Uterus (tissue), 4 donors: ENCODE measurements around the gene BEND4. TPM values are rescaled to one million over a fixed set of nuclear protein-coding genes. Genes with fewer than 3 reads are reported as not detected.

ENCODE experiments used
- DNase-seq, 2 donors: peaks; one replicate each; pipeline ENCODE4 v3.0.0-alpha.2; 2019 to 2020
- H3K27ac ChIP-seq, 2 donors: fragments of 200-600 bp; sonication (generic); 1 replicate in 1 of 2; 2 replicates in 1 of 2; pipeline ENCODE4 v1.5.1; 2016 to 2018
- H3K27me3 ChIP-seq, 2 donors: fragments of 200-600 bp; sonication (generic); one replicate each; pipeline ENCODE4 v1.5.1; 2018 to 2019; ENCODE audit warnings: control low read depth in 1 of 2
- H3K36me3 ChIP-seq, 2 donors: fragments of 200-600 bp; sonication (generic); one replicate each; pipeline ENCODE4 v1.5.1; 2019; ENCODE audit warnings: control low read depth in 1 of 2
- H3K4me1 ChIP-seq, 2 donors: fragments of 200-600 bp; sonication (generic); one replicate each; pipeline ENCODE4 v1.5.1; 2018 to 2019; ENCODE audit warnings: control low read depth in 1 of 2
- H3K4me3 ChIP-seq, 2 donors: fragments of 200-600 bp; sonication (generic); 1 replicate in 1 of 2; 2 replicates in 1 of 2; pipeline ENCODE4 v1.5.1; 2018 to 2019; ENCODE audit warnings: mild to moderate bottlenecking in 1 of 2
- H3K9me3 ChIP-seq, 2 donors: fragments of 200-600 bp; sonication (generic); one replicate each; pipeline ENCODE4 v1.5.1; 2019; ENCODE audit warnings: control low read depth in 1 of 2
- POLR2A ChIP-seq, 2 donors: fragments of 450-650 bp; IDR thresholded peaks; one replicate each; pipeline ENCODE4 v1.6.1; 2016; ENCODE audit warnings: antibody characterized with exemption in 2 of 2, mild to moderate bottlenecking in 1 of 2, moderate library complexity in 1 of 2
- intact Hi-C: fragments of 100-400 bp; cut with DNase I; formaldehyde crosslinking; loops from one replicate; pipeline ENCODE4 v1.15.1; 2023; ENCODE audit warnings: low total_unique reads
- total RNA-seq, 4 donors: library from RNA; depleted of rRNA in 3 of 4; stranded (reverse); fragments of >200 nt in 3 of 4; gene quantifications; one replicate each; pipeline versions ENCODE4 v1.1.0 to v1.2.4, GENCODE V29; 2014 to 2023
- TF ChIP-seq, protein P1 (sequence below), 4 experiments: fragments of 200-600 bp in 2 of 4; fragments of 450-650 bp in 2 of 4; sonication (generic) in 2 of 4; IDR thresholded peaks; one replicate each; pipeline ENCODE4 v1.5.1; 2016 to 2019; ENCODE audit warnings: antibody characterized with exemption in 4 of 4, mild to moderate bottlenecking in 2 of 4, moderate library complexity in 1 of 4
- donor health status: DM: yes; HTN: yes; CAD: no.

BEND4 gene
- total RNA-seq, 4 donors from 2014 or later, result 0.14 to 13.8 (median 0.65) TPM

DNA sequence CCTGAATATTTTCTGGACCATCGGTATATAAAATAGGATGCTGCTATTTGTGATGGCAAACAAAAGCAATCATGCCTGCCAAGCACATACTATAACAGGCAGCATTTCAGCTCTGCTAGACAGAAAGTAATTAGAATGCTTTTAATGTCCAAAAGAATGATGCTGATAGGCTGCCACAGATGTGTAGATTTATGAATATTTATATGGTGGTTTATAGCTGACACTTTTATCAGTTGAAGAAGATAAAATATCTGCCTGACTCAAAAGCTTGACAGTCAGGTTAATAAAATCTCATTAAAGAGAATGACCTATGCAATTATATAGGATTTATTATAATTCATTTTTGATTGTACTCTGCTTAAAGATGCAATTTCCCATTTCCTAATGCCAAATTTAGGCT, 4.0 kb downstream of the BEND4 start:
- Histone ChIP-seq H3K4me3 (no peak overlapping the region), H3K27me3 (peaks cover 0 to 22% of the 10 kb centered on the region in 2 donors)
- intact Hi-C loops, result no loop called here

DNA sequence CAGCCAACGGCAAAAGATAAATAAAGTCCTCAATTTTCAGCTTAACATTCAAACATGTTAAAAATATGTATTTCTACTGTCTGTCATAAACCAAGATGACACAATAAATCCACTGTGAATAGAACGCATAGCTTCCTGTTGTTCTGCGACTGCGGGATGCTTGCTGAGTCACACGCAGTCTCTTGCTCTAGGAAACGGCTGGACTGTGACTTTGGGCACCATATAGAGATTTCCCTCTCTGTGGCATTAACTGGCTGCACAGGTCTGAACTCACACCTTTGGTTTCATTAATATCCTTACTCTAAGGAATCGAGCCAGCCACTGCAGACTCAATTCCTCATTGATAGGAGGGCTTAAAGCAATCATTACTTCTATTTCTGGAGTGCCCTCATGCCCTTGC, 8.4 kb downstream of the BEND4 start:
- Histone ChIP-seq H3K4me1 (no peaks in the 10 kb centered on the region), H3K36me3 (no peaks in the 10 kb centered on the region), H3K27ac (no peak overlapping the region), H3K9me3 (no peaks in the 10 kb centered on the region), H3K4me3 (no peak overlapping the region), H3K27me3 (no peaks in the 10 kb centered on the region)
- TF ChIP-seq, protein P1, sequence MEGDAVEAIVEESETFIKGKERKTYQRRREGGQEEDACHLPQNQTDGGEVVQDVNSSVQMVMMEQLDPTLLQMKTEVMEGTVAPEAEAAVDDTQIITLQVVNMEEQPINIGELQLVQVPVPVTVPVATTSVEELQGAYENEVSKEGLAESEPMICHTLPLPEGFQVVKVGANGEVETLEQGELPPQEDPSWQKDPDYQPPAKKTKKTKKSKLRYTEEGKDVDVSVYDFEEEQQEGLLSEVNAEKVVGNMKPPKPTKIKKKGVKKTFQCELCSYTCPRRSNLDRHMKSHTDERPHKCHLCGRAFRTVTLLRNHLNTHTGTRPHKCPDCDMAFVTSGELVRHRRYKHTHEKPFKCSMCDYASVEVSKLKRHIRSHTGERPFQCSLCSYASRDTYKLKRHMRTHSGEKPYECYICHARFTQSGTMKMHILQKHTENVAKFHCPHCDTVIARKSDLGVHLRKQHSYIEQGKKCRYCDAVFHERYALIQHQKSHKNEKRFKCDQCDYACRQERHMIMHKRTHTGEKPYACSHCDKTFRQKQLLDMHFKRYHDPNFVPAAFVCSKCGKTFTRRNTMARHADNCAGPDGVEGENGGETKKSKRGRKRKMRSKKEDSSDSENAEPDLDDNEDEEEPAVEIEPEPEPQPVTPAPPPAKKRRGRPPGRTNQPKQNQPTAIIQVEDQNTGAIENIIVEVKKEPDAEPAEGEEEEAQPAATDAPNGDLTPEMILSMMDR (IDR thresholded peaks at IDR 0.05), result no peak
- no peak for TF ChIP-seq POLR2A (IDR thresholded peaks at IDR 0.05)
- intact Hi-C loops, result no loop called here
- no peak for DNase-seq

More for the DNA sequence above, 4.0 kb downstream of the BEND4 start:
- TF ChIP-seq POLR2A (IDR thresholded peaks at IDR 0.05), result no peak
- TF ChIP-seq, protein P1 (IDR thresholded peaks at IDR 0.05), result no peak
- no peaks in the 10 kb centered on the region for H3K9me3 ChIP-seq
- H3K36me3 ChIP-seq, result no peaks in the 10 kb centered on the region
- no peak overlapping the region for H3K27ac ChIP-seq
- no peak for DNase-seq
- peaks cover 0 to 20% of the 10 kb centered on the region in 2 donors for H3K4me1 ChIP-seq

DNA sequence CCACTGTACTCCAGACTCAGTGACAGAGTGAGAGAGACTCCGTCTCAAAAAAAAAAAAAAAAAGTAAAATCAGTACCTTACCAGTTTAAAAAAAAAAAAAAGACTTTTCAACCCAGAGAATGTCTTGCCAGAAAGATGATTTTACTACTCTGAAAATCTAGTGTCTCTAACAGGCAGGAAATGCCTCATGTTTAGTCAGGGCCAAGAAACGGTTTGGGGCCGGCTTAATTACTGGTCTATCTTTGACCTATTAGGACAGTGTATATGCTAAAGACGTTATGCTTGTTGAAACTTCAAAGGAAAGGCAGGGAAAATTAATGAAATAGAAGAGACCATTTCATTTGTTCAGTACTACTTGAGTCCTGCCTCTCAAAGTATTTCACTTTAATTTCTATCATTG, 9.9 kb downstream of the BEND4 start:
- no peak overlapping the region for H3K4me3 ChIP-seq
- H3K4me1 ChIP-seq, result no peaks in the 10 kb centered on the region
- TF ChIP-seq, protein P1 (IDR thresholded peaks at IDR 0.05), result no peak
- TF ChIP-seq POLR2A (IDR thresholded peaks at IDR 0.05), result no peak
- no peaks in the 10 kb centered on the region for H3K9me3 ChIP-seq
- DNase-seq, result no peak
- H3K27me3 ChIP-seq, result no peaks in the 10 kb centered on the region
- H3K36me3 ChIP-seq, result no peaks in the 10 kb centered on the region
- no peak overlapping the region for H3K27ac ChIP-seq
- intact Hi-C loops, result no loop called here

DNA sequence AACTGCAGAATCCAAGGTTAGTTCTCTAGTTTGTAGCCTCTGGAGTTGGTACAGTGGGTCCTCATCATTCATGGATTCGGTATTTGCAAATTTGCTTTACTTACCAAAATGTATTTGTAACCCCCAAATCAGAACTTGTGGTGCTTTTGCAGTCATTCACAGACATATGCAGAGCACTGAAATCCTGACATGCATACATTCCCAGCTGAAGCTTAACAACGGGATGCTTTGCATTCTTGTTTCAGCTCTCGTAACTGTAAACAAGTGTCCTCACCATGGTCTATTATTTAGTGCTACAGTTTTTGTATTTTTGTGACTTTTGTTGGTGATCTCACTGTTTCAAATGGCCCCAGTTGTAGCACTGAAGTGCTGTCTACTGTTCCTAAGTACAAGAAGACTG, 16.1 kb downstream of the BEND4 start:
- no peaks in the 10 kb centered on the region for H3K27me3 ChIP-seq
- no peaks in the 10 kb centered on the region for H3K9me3 ChIP-seq
- H3K4me3 ChIP-seq, result no peak overlapping the region
- TF ChIP-seq, protein P1 (IDR thresholded peaks at IDR 0.05), result no peak
- no peak for TF ChIP-seq POLR2A (IDR thresholded peaks at IDR 0.05)
- intact Hi-C loops, result no loop called here
- H3K27ac ChIP-seq, result no peak overlapping the region
- DNase-seq, result no peak
- H3K36me3 ChIP-seq, result no peaks in the 10 kb centered on the region
- no peaks in the 10 kb centered on the region for H3K4me1 ChIP-seq

DNA sequence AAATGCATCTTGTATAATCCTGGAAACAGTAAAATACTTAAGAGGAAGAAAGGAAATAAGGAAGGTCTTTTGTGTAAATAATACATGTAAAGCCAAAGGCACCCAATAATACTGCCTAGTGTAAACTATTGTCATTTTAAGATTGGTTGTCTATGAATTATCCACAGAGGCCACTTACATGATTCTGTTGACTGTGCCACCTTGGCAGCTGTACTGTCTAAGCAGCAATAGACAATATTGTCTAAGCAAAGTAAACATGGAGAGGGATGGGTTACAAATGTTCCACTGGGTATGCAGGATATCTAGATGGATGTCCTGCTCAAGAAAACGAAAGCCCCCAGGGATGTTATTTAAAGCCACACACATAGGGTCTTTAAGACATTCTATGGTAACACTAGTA, 19.4 kb downstream of the BEND4 start:
- Histone ChIP-seq H3K4me1 (no peaks in the 10 kb centered on the region), H3K27me3 (no peaks in the 10 kb centered on the region), H3K4me3 (no peak overlapping the region), H3K9me3 (no peaks in the 10 kb centered on the region), H3K36me3 (no peaks in the 10 kb centered on the region), H3K27ac (no peak overlapping the region)
- no peak for TF ChIP-seq POLR2A (IDR thresholded peaks at IDR 0.05)
- TF ChIP-seq, protein P1 (IDR thresholded peaks at IDR 0.05), result no peak
- intact Hi-C loops, result no loop called here
- DNase-seq, result no peak
